LNCaP clone FGC (cell line): ENCODE results near the gene ANO10.
"Not testable (repeated sequence)": the region's sequence is repeated elsewhere in the genome, so short reads cannot be mapped to it uniquely, and the experiment has no call there.

ENCODE experiments used
- DNase-seq: peaks from one replicate; pipeline ENCODE4 v3.0.0-alpha.2; 2011; ENCODE audit warnings: low read depth
- H3K4me3 ChIP-seq: 2 replicates; pipeline ENCODE4 v1.5.1; 2011; ENCODE audit warnings: mild to moderate bottlenecking, low read depth, low read length, control low read depth
- CTCF ChIP-seq: IDR thresholded peaks from 2 replicates; pipeline ENCODE4 v1.5.1; 2012; ENCODE audit warnings: mild to moderate bottlenecking; ENCODE audit not compliant: control insufficient read depth, insufficient read depth; ENCODE audit errors: extremely low read depth

The ANO10 gene

GRCh38 chr3:43362183-43362582 is 259.6 kb downstream of the ANO10 start:
- no peak overlapping the region for H3K4me3 ChIP-seq
- no peak for TF ChIP-seq CTCF
- DNase-seq: no peak

- no peak overlapping the region for H3K4me3 ChIP-seq
- no peak for TF ChIP-seq CTCF
- DNase-seq: no peak
These were observed 260.7 kb downstream of the ANO10 start for GRCh38 chr3:43361077-43361476.

- DNase-seq, H3K4me3 ChIP-seq: not testable (repeated sequence)
These were observed 265.8 kb downstream of the ANO10 start for GRCh38 chr3:43356033-43356432.

GRCh38 chr3:43353923-43354670 is 267.7 kb downstream of the ANO10 start:
- H3K4me3 ChIP-seq: no peak overlapping the region
- DNase-seq: no peak
- no peak for TF ChIP-seq CTCF

GRCh38 chr3:43353393-43353792 is 268.4 kb downstream of the ANO10 start:
- H3K4me3 ChIP-seq: no peak overlapping the region
- DNase-seq: no peak
- TF ChIP-seq CTCF: no peak

GRCh38 chr3:43349716-43350115 is 272.1 kb downstream of the ANO10 start:
- no peak overlapping the region for H3K4me3 ChIP-seq
- no peak for TF ChIP-seq CTCF
- DNase-seq: no peak

GRCh38 chr3:43348852-43349574 is 272.8 kb downstream of the ANO10 start:
- DNase-seq: no peak
- H3K4me3 ChIP-seq: no peak overlapping the region
- TF ChIP-seq CTCF: no peak
